IPS-20b (cell line): ENCODE results near the gene NAV3.

Experiments
- H3K27ac ChIP-seq: one replicate; pipeline ENCODE4 v1.5.1; 2013; ENCODE audit warnings: low read length
- H3K27me3 ChIP-seq: 2 replicates; pipeline ENCODE4 v1.6.1; 2013; ENCODE audit warnings: mild to moderate bottlenecking, low read length, inconsistent platforms; ENCODE audit not compliant: insufficient read depth
- H3K36me3 ChIP-seq: 2 replicates; pipeline ENCODE4 v1.6.1; 2013; ENCODE audit warnings: low read depth, mild to moderate bottlenecking, inconsistent platforms, low read length, moderate library complexity; ENCODE audit not compliant: insufficient read depth
- H3K4me1 ChIP-seq: 2 replicates; pipeline ENCODE4 v1.6.1; 2013; ENCODE audit warnings: mild to moderate bottlenecking, control low read depth, inconsistent platforms, low read length, moderate library complexity; ENCODE audit not compliant: insufficient read depth
- H3K4me3 ChIP-seq: 2 replicates; pipeline ENCODE4 v1.5.1; 2013; ENCODE audit warnings: mild to moderate bottlenecking, low read length, inconsistent platforms
- H3K9ac ChIP-seq: 2 replicates; pipeline ENCODE4 v1.6.1; 2013; ENCODE audit warnings: low read depth, mild to moderate bottlenecking, inconsistent platforms, low read length, moderate library complexity
- H3K9me3 ChIP-seq: 2 replicates; pipeline ENCODE4 v1.6.1; 2013; ENCODE audit warnings: mild to moderate bottlenecking, low read depth, low read length, inconsistent platforms; ENCODE audit not compliant: insufficient read depth

The NAV3 gene

DNA sequence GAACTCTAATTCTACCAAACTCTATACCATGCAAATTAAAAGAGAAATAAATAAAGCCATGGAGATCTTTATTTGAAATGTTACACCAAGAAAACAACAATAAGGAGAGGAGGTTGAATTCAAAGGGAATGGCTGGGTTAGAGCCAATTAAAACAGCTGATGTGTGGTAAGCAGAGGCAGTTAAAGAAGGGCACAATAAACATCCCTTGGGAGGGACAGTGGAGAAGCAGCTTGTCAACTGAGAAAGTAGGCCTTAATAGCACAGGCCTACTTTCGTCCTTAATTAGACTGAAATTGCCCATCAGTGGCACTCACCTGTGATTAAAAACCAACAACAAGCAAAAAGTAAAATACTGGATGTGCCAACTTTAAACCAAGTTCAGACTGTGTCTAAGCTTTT lies 16.3 kb upstream of the NAV3 start:
- no peak overlapping the region for H3K9ac ChIP-seq
- H3K4me3 ChIP-seq = no peak overlapping the region
- H3K27ac ChIP-seq = no peak overlapping the region
- H3K27me3 ChIP-seq = no peaks in the 10 kb centered on the region
- H3K4me1 ChIP-seq = no peaks in the 10 kb centered on the region
- H3K36me3 ChIP-seq = no peaks in the 10 kb centered on the region
- no peaks in the 10 kb centered on the region for H3K9me3 ChIP-seq

DNA sequence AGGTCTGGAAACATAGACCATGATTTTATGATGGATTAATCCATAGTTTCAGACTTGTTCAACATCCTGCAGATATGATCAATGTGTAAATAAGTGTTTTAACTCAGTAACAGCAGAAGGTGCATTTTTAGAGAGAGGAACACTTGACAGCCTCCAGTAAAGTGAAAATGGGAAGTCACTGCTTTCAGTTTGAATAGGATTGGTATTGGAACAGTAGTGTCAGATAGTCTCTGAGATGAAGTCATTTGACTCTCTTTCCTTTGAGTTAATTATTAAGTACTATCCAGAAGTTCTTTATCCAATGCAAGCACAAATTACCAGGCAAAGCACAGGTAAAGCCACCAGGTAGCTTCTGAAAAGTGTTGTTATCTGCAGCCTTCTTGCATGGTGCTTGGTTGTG lies 14.5 kb upstream of the NAV3 start:
- no peaks in the 10 kb centered on the region for H3K27me3 ChIP-seq
- no peaks in the 10 kb centered on the region for H3K36me3 ChIP-seq
- no peak overlapping the region for H3K4me3 ChIP-seq
- H3K9ac ChIP-seq = no peak overlapping the region
- no peaks in the 10 kb centered on the region for H3K9me3 ChIP-seq
- no peak overlapping the region for H3K27ac ChIP-seq
- H3K4me1 ChIP-seq = no peaks in the 10 kb centered on the region

DNA sequence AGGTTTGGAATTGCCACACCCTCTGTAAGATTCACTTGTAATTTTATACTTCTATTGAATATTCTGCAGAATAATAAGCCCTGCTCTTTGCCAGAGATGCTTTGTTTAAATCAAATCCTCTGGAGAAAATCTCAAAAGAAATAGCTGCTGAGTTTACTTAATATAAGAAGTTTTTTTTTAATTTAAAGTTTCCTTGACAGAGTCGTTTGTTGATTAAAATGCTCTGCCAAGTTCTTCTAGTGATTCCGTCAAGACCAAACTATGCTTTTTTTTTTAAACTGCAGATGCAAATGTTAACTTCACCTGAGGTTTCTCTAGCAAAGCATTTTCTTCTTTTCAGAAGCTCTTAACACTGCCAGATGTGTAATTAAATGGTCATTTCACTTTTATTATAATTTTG lies 13.4 kb upstream of the NAV3 start:
- Histone ChIP-seq H3K27ac (no peak overlapping the region), H3K36me3 (no peaks in the 10 kb centered on the region), H3K27me3 (no peaks in the 10 kb centered on the region), H3K9ac (no peak overlapping the region), H3K4me1 (no peaks in the 10 kb centered on the region), H3K4me3 (no peak overlapping the region), H3K9me3 (no peaks in the 10 kb centered on the region)

DNA sequence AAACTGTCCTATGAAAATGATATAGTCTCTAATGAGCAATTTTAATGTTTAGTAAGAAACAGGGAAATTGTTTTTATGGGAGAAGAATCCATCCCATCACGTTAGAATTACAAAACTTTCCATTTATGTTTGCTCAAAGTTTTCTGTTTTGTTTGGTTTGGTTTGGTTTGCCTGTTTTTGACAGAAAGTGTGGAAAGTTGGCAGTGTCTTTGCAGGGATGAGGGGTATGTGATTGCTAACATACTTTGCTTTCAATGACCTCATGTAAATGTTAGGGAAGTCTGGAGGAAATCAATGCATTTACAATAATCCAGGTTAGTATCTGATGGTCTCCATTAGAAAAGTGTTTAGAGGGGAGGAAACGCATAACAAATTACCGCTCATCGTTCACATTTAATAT lies 12.3 kb upstream of the NAV3 start:
- Histone ChIP-seq H3K36me3 (no peaks in the 10 kb centered on the region), H3K4me1 (no peaks in the 10 kb centered on the region), H3K4me3 (no peak overlapping the region), H3K27me3 (no peaks in the 10 kb centered on the region), H3K9me3 (no peaks in the 10 kb centered on the region), H3K27ac (no peak overlapping the region), H3K9ac (no peak overlapping the region)

DNA sequence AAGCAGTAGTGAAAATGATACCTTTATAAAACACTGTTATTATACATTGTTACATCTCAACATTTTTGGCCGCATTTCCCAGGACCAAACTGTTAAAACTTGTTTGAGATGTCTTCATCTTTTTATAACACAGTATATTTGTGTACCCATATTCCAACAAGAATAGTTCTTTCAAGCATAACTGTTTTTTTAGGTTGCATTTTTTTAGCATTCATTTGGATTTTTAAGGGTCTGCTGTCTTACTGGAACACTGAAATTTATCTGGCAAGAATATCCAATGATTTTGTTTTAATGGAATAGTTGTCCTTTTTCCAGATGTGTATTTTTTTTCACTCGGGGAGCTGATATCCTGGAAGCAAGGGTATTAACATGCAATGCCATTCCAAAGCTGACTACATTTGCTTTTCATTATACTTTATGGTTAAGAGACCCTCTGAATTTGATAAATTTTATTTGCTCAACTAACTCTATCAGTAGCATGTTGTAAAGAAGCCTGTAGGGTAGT lies 8.9 kb upstream of the NAV3 start:
- no peaks in the 10 kb centered on the region for H3K36me3 ChIP-seq
- no peaks in the 10 kb centered on the region for H3K9me3 ChIP-seq
- no peak overlapping the region for H3K4me3 ChIP-seq
- H3K9ac ChIP-seq = no peak overlapping the region
- no peaks in the 10 kb centered on the region for H3K27me3 ChIP-seq
- H3K4me1 ChIP-seq = no peaks in the 10 kb centered on the region
- no peak overlapping the region for H3K27ac ChIP-seq

DNA sequence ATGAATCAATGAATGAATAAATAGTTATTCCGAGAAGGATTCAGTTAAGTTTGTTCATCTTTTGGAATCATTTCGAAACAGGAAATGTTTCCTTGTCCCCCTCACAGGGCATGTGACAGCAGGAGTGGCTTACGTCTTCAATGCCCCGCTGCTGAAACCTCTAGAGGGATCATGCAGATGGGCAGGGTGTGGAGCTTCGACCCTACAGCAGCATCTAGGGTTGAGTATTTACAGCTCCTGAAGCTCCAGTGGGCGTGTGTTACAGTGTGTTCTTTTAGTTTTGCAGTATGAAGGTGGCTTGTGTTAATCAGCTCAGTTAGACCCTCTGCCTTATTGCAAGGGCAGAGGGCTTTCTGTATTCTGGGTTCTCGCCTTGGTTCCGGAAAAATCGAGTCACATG lies 2.6 kb downstream of the NAV3 start:
- Histone ChIP-seq H3K4me1 (no peaks in the 10 kb centered on the region), H3K27me3 (no peaks in the 10 kb centered on the region), H3K4me3 (no peak overlapping the region), H3K9ac (no peak overlapping the region), H3K36me3 (no peaks in the 10 kb centered on the region), H3K9me3 (no peaks in the 10 kb centered on the region), H3K27ac (no peak overlapping the region)

DNA sequence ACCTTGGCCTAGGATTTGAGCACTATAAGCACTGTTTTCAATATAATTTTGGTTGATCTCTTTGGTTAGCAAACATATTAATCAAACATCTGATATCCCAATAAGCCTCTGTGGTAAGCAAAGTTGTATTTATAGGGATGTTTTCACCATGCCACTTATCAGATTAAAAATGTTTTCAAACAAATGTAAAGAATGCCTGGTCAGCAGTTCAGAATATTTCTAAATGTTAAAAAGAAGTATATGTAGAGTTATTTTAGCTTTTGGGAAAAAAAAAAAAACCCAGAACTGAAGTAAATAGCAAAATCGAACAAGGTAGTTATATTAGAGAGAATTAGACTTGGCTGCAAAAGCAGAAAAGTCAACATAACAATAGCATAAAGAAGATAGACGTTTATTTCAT lies 3.9 kb downstream of the NAV3 start:
- H3K9me3 ChIP-seq = no peaks in the 10 kb centered on the region
- H3K4me3 ChIP-seq = no peak overlapping the region
- H3K27ac ChIP-seq = no peak overlapping the region
- H3K27me3 ChIP-seq = no peaks in the 10 kb centered on the region
- H3K36me3 ChIP-seq = no peaks in the 10 kb centered on the region
- no peaks in the 10 kb centered on the region for H3K4me1 ChIP-seq
- H3K9ac ChIP-seq = no peak overlapping the region

DNA sequence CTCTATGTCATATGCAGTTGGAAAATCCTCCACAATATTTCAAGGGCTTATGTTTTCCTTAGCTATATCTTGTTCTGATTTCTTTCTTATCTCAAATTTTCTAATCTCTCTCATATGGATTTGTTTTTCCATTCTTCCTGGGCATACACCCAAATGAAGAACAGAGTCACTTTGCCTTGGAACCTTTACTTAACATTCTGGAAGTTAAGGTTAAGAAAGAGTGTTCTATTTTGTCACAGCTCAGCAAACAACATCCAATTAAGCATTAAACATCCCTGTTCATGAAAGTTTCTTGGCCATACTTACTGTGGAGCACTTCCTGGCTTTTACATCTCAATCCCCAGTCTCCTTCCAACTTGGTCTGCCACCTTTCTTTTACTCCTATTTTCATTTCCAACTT lies 5.3 kb downstream of the NAV3 start:
- H3K4me1 ChIP-seq = no peaks in the 10 kb centered on the region
- H3K27ac ChIP-seq = no peak overlapping the region
- H3K36me3 ChIP-seq = no peaks in the 10 kb centered on the region
- no peak overlapping the region for H3K4me3 ChIP-seq
- H3K27me3 ChIP-seq = no peaks in the 10 kb centered on the region
- no peaks in the 10 kb centered on the region for H3K9me3 ChIP-seq
- no peak overlapping the region for H3K9ac ChIP-seq

DNA sequence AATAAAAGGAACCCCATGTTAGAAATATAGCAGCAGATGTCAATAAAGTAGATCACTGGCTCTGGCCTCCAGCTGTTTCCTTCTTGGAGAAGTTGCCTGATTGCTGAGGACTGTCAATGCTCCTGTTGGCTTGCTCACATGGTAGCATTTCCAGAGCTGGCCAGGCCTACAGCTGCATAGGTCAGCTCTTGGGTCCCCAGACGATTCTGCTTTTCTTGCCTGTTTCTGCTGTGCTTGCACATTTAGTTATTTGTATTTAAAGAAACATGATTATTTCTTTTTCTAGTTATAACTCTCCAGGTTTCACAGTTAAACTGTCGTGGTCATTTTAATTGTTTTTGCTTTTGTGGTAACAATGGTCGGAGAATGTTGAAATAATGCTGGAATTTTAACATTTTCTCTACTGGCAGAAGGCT lies 7.2 kb downstream of the NAV3 start:
- Histone ChIP-seq H3K27me3 (no peaks in the 10 kb centered on the region), H3K9me3 (no peaks in the 10 kb centered on the region)

DNA sequence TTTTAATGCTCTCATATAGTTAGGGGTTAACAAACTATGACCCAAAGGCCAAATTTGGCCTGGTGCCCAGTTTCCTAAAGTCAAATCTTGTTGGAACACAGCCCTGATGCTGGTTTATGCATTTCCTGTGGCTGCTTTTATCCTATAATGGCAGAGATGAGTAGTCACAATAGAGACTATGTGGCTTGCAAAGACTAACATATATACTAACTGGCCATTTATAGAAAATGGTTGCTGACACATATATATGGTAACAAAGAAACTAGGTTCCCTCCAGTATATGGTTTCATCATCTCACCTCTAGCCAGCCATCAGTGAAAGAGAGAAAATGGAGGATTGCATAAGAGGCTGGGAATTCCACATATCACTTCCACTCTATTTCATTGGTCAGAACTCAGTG lies 10.8 kb downstream of the NAV3 start:
- H3K27me3 ChIP-seq = no peaks in the 10 kb centered on the region
- H3K9ac ChIP-seq = no peak overlapping the region
- no peaks in the 10 kb centered on the region for H3K4me1 ChIP-seq
- no peak overlapping the region for H3K4me3 ChIP-seq
- H3K36me3 ChIP-seq = no peaks in the 10 kb centered on the region
- H3K9me3 ChIP-seq = no peaks in the 10 kb centered on the region
- H3K27ac ChIP-seq = no peak overlapping the region

More for the DNA sequence above, 7.2 kb downstream of the NAV3 start:
- H3K4me3 ChIP-seq = no peak overlapping the region
- no peaks in the 10 kb centered on the region for H3K36me3 ChIP-seq
- H3K4me1 ChIP-seq = no peaks in the 10 kb centered on the region
- H3K9ac ChIP-seq = no peak overlapping the region
- H3K27ac ChIP-seq = no peak overlapping the region

DNA sequence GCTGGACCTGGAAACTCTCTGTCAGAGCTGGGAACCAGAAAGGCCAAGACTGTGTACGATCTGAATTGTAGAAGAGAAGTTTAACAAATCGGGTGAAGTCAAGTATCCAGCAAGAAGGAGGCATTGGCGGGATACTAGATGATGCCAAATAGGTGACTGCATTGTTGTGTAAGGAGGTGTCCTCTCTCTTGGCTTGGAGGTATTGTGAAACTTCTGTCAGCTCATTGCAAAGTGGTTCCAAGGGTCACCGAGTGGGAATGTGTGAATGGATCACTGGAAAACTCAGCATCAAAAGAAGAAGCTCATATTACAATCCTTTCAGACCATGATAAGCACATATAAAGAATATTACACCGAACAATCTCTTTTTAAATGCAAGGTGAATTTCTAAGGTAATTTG lies 11.7 kb downstream of the NAV3 start:
- no peak overlapping the region for H3K27ac ChIP-seq
- no peak overlapping the region for H3K4me3 ChIP-seq
- H3K36me3 ChIP-seq = no peaks in the 10 kb centered on the region
- H3K9me3 ChIP-seq = no peaks in the 10 kb centered on the region
- H3K9ac ChIP-seq = no peak overlapping the region
- H3K27me3 ChIP-seq = no peaks in the 10 kb centered on the region
- peaks cover 3% of the 10 kb centered on the region; the same call in 1 of the 2 replicates for H3K4me1 ChIP-seq

DNA sequence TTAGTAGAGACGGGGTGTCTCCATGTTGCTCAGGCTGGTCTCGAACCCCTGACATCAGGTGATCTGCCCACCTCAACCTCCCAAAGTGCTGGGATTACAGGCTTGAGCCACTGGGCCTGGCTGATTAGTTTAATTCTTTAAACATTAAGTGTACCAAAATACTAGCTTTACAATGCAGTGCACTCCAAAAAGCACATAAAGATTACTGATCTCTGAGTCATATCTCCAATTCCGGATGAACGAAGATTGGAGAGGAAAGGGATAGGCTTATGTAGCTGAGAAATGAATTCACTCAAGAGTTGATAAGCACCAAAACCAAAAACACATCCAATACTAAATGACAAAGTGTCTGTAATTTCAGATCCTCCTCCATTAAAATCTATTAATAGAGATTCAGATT lies 15.1 kb downstream of the NAV3 start:
- Histone ChIP-seq H3K9ac (no peak overlapping the region), H3K36me3 (no peaks in the 10 kb centered on the region), H3K27ac (no peak overlapping the region), H3K4me1 (peaks cover 3% of the 10 kb centered on the region; the same call in 1 of the 2 replicates), H3K4me3 (no peak overlapping the region), H3K27me3 (no peaks in the 10 kb centered on the region), H3K9me3 (no peaks in the 10 kb centered on the region)
